Gastrocnemius medialis (tissue), 4 donors: ENCODE measurements around the gene CALN1.

Experiments
- POLR2A ChIP-seq, 2 donors: fragments of 450-650 bp; IDR thresholded peaks; one replicate each; pipeline ENCODE4 v1.6.1; 2017; ENCODE audit warnings: antibody characterized with exemption in 2 of 2, mild to moderate bottlenecking in 2 of 2, moderate library complexity in 2 of 2
- TF ChIP-seq, protein P1 (sequence below), 5 experiments: fragments of 450-650 bp in 3 of 5; fragments of 200-600 bp in 2 of 5; sonication (generic) in 2 of 5; IDR thresholded peaks in 4 of 5; conservative IDR thresholded peaks in 1 of 5; 1 replicate in 4 of 5; 2 replicates in 1 of 5; pipeline ENCODE4 v1.5.1; 2016 to 2019; ENCODE audit warnings: antibody characterized with exemption in 5 of 5, mild to moderate bottlenecking in 3 of 5, moderate library complexity in 3 of 5

- TF ChIP-seq, protein P1, sequence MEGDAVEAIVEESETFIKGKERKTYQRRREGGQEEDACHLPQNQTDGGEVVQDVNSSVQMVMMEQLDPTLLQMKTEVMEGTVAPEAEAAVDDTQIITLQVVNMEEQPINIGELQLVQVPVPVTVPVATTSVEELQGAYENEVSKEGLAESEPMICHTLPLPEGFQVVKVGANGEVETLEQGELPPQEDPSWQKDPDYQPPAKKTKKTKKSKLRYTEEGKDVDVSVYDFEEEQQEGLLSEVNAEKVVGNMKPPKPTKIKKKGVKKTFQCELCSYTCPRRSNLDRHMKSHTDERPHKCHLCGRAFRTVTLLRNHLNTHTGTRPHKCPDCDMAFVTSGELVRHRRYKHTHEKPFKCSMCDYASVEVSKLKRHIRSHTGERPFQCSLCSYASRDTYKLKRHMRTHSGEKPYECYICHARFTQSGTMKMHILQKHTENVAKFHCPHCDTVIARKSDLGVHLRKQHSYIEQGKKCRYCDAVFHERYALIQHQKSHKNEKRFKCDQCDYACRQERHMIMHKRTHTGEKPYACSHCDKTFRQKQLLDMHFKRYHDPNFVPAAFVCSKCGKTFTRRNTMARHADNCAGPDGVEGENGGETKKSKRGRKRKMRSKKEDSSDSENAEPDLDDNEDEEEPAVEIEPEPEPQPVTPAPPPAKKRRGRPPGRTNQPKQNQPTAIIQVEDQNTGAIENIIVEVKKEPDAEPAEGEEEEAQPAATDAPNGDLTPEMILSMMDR (IDR thresholded peaks at IDR 0.05 in 4 of 5, conservative IDR thresholded peaks at IDR 0.05 in 1 of 5): no peak
- no peak for TF ChIP-seq POLR2A (IDR thresholded peaks at IDR 0.05)
Observed at GRCh38 chr7:72406820-72407403, 5.2 kb downstream of the CALN1 start.
